HUDEP-2 (cell line): ENCODE results near the gene RAB12.
"Not testable (repeated sequence)": the region's sequence is repeated elsewhere in the genome, so short reads cannot be mapped to it uniquely, and the experiment has no call there.

ENCODE experiments used
- DNase-seq, 76 experiments: peaks; one replicate each; lab custom pipeline; 2025; ENCODE audit not compliant: unreplicated experiment in 76 of 76; lab: John Stamatoyannopoulos, UW

The RAB12 gene, protein sequence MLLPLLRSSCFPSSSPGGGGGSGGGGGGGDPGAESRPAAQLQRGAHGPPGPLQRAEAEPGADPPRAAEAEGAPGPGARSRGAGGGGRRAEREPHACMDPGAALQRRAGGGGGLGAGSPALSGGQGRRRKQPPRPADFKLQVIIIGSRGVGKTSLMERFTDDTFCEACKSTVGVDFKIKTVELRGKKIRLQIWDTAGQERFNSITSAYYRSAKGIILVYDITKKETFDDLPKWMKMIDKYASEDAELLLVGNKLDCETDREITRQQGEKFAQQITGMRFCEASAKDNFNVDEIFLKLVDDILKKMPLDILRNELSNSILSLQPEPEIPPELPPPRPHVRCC

DNA sequence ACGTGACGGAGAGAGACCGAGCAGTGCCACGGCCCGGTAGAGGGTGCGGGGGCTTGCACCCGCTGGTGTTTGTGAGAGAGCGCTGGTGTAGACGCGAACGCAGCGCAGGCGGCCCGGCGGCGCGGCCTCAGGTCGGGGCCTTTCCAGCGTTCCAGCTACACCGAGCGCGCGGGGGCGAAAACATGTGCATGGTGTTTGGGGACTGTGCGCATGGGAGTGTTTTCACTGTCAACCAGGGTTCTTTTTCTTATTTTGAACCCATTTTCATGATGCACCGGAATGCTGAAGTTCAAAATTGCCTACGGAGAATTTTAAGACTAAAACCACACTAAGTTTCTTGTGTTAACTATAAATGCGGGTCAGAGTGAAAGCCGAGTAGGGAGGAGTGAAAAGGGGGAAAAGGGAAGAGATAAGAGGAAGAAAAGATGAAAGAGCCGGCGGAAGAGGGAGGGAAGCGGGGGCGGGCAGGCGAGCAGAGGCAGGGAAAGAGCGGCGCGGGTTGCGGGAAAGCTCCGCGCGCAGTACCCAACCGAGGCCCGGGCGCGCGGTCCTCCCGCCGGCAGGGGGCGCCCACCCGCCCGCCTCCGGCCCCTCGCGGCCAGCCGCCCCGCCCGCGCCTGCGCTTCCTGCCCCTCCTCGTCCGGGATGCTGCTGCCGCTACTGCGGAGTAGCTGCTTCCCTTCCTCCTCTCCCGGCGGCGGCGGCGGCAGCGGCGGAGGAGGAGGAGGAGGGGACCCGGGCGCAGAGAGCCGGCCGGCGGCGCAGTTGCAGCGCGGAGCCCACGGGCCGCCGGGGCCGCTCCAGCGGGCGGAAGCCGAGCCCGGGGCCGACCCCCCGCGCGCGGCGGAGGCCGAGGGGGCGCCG, at the start of gene RAB12:
Gene RAB12 (plus strand): TSS at position 643 of the 864 bp plus-strand sequence. CDS start 3 bp downstream, at position 646.
- DNase-seq, result peak in 67 of 76 experiments; percentile 1 to 85 (median 52)

DNA sequence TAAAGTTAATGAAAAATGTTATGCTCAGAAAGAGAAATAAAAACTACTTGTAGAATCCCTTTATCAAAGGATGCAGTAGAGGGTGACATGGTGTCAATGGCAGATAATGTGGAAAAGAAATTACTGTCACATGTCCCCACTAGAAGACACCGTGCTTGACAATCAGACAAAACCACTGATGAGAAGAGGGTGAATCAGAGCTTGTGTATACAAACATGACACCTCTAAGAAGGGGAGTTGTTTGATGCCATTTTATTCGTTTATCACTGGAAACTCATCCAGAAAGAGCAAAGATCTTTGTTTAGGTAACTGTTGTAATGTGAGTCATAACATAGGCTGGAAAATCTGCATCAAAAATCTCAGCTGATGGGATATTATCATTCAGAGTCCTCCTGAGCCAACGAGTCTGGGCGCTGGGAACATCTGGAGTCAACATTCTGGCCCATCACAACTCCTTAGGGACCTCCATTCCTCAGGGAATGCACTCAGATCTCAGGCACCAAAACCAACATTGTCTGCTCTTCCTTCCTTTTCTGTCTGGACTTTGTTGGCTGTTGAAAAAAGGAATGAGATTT, 49.5 kb upstream of the RAB12 start:
- no peak for DNase-seq

DNA sequence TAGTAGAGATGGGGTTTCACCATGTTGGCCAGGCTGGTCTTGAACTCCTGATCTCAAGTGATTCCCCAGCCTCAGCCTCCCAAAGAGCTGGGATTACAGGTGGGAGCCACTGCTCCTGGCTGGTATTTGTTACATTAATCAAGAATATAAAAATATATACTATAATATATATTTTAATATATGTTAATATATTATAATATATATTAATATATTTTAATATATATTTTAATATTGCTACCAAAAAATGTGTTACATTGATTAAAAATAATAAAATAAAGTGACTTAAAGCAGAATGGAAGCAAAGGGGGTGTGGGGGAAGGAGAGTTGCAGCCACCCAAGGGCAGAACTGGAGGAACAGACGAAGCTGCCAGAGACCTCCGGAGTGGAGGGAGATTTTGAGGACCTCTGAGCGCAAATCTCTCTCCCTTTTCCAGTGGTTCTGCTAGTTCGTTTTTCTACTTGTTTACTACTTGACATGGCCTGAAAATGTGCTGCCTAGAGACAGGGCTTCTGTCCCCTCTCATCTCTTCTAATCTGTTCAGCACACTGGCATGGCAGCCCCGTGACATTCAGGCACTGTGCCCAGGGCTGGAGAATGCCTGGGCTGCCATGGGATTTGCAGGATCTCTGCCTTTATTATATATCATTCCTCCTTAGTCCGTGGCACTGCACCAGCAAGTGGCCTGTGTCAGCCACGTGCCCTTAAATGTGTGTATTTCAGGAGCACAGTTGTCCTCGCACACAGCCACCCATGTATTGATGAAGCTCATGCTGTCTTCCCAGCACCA, 47.9 kb upstream of the RAB12 start:
- DNase-seq, result no peak

DNA sequence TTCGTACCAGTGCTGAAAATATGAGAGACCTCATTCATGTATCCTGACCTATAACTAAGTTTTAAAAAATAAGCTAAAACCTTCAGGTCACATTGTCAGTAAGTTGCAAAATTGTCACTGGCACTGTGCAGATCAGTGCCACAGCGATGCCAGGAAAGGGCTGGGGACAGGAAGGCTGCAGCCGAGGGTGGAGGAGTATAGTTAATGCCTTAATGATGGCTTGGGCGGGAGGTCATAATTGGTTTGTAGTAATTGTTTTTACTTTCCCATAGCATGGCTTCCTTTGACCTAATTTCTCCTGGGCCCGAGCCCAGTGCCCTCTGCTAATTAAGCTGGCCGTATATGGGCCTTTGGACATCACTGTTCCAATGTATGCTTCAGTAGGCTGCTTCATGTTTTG, 47.2 kb upstream of the RAB12 start:
- DNase-seq, result no peak

DNA sequence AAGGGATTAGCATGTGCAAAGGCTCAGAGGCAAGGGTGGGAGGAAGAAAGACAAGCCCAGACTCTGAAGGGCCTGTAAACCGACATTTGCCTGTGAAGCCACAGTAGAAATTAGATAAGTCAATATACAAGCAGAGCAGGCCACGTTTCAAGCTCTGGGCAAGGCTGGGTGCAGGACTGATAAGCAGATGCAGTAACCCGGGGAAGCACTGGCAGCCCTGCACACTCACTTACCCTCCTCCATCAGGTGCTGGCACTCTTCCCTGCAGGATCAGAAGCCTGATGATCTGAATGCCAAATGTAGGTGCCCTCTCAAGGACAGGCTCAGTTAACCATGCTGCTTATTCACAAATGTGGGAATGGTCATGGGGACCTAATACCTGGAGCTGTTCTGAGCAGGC, 46.3 kb upstream of the RAB12 start:
- DNase-seq, result peak in 53 of 76 experiments; percentile 1 to 65 (median 21)

DNA sequence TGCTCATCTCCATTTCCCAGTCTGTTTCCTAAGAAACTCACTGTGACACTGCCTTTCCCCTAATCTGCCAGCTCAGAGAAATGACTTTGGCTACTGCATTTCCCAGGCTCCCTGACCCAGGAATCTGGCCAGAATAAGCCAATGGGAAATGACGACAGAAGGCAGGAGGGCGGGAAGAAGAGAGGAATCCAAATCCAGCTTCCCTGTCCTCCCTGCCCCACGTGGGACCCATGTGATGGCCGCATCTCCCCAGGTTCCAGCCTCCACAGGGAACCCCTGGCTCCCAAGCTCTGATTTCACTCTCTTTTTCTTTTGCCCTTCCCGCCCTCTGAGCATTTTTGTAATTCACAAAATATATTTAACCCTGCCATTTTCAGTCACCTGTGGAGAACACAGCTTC, 37.8 kb upstream of the RAB12 start:
- DNase-seq, result no peak

DNA sequence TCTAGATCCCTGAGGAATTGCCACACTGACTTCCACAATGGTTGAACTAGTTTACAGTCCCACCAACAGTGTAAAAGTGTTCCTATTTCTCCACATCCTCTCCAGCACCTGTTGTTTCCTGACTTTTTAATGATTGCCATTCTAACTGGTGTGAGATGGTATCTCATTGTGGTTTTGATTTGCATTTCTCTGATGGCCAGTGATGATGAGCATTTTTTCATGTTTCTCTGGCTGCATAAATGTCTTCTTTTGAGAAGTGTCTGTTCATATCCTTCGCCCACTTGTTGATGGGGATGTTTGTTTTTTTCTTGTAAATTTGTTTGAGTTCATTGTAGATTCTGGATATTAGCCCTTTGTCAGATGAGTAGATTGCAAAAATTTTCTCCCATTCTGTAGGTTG, 35.5 kb upstream of the RAB12 start:
- DNase-seq, result not testable (repeated sequence)

DNA sequence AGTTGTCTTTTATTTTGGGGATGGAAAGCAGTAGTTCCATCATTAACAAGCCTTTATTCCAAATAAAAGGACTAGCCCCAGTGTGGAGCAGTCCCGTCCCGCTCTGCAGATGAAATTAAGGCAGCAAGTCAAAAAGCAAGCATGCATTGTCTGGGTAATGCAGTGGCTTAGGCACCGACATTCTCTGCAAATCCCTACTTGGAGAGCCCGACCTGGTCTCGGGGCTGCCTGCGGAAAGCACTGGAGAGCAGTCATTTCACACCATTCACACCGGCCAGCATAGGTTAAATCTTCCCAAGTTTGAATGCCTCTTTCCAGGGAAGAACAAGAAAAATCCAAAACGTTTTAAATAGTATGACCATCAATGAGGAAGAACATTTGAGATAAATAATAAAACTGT, 24.4 kb upstream of the RAB12 start:
- DNase-seq, result no peak

DNA sequence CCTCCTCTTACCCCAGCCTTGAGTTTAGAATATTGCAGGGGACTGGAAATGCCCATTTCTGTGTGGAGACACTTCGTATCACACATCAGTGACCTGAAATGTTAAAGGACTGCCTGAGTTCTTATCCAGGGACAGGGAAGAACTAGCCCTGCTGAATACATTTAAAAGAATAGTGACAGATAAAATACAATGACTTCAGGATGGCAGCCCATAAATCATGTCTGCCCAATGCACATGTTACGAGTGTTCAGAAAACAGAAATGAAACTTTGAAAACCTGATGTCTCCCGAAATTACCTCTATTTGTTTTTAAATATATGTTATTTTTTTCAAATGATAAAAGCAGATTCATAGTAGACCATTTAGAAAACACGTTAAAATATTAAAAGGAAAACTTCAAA, 22.3 kb upstream of the RAB12 start:
- DNase-seq, result no peak

DNA sequence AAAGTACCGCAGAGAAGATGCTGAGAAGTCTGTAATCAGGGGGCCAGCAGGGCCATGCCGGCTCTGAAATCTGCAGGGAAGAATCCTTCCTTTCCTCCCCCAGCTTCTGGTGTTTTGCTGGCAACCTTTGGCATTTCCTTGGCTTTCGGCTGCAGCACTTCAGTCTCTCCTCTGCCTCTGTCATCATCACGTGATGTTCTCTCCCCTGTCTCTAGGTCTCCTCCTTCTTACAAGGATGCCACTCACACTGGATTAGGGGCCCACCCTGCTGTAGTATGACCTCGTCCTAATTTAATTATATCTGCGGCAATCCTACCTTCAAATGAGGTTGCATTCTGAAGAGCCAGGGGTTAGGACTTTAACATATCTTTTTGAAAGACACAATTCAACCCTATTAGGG, 13.8 kb upstream of the RAB12 start:
- DNase-seq, result no peak

DNA sequence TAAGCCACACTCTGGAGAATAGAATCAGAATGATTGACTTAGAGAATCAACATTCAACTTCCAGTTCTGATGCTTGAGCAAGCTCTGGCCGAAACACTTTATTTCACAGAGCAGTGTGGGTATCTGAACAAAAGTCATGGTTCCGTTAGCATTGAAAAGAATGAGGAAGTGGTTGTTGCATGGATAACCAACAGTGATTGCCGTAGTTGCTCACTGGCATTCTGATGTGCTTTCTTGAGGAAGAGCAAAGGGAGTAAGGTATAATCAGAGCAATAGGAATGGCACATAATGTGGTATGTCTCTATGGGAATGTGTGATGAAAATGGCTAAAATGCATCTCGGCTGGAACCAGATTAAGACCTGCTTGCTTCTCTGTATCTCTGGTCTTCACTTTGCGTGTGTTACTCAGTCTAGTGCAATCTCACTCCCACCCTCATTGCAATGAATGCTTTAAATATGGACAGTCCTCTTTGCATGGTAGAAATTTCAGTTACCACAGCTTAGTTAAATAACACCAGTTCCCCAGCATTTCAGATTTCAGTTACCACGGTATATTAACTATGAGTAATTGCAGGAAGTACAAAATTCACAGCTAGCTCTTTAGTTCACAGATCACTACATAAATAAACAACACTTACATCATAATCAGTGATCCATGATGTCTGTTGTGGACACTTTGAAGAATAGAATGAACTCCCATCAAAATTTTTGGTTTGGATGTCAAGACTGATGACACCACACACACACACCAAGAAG, 7.8 kb upstream of the RAB12 start:
- no peak for DNase-seq

DNA sequence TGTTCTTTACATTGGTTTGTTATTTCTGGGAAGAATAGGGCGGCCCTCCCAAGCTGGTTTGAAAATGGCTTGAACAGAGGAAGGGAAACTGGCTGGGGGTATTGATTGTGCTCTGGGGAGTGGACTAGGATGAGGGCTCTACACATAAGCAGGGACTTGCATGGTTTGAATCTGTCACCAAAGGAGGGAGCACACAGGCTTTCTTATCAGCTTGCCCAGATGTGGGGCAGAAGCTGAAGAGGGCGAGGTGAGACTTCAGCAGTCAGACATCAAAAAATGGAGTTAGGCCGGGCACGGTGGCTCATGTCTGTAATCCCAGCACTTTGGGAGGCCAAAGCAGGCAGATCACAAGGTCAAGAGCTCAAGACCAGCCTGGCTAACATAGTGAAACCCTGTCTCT, 7.2 kb upstream of the RAB12 start:
- peak in 68 of 76 experiments; percentile 1 to 86 (median 39) for DNase-seq

DNA sequence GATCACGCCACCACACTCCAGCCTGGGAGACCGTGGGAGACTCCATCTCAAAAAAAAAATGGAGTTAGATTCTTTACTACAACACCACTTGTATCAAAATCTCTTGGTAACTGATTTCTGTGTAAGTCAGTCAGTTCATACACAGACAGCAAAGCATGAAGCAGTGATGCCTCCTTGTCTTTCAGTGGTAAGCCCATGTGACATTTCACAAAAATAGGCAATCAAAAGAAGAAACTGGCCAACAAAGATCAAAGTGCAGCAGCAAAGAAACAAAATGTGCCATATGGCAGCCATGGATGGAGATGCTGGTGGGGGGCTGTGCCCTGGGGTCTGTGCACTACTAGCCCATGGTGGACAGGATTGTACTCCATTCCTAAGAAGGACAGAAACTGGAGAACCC, 6.7 kb upstream of the RAB12 start:
- no peak for DNase-seq

DNA sequence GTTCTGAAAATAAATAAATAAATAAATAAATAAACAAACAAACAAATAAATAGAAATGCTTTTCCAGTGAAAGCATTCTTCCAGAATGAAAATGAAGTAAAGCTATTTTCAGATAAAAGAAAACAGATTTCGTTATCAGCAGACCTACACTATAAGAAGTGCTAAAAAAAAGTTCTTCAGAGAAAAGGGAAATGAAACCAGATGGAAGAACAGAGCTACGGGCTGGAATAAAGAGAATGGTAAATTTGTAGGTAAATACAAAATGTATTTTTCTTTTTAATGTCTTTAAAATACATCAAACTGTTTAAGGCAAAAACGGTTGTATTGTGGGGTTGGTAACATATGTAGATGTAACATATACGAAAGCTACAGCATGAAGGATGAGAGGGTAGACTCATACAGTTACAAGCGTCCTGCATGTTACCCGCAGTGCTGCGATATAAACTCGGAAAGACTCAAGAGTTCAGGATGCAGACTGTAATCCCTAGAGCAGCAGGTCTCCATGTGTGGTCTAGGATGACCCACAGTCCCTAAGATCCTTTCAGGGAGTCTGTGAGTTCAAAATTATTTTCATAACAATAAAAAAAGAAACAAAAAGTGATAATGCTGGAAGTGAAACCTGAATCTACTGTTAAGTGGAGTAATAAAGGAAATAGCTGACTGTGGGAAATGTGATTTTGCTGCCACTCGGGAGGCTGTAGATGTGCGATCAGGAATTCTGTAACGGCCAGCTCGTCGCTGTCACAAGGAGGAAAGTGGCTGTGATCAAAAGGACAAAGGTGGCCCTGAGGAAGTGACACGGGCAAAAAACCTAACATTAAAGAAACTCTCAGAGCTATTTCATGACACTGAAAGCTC, 5.3 kb upstream of the RAB12 start:
- no peak for DNase-seq

DNA sequence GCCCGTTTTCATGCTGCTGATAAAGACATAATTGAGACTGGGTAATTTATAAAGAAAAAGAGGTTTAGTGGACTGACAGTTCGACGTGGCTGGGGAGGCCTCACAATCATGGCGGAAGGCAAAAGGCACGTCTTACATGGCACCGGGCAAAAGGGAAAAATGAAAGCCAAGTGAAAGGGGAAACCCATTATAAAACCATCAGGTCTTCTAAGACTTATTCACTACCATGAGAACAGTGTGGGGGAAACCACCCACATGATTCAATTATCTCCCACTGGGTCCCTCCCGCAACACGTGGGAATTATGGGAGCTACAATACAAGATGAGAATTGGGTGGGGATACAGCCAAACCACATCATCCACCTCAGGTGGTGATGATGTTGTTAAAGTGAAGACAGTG, 3.3 kb upstream of the RAB12 start:
- DNase-seq, result no peak

DNA sequence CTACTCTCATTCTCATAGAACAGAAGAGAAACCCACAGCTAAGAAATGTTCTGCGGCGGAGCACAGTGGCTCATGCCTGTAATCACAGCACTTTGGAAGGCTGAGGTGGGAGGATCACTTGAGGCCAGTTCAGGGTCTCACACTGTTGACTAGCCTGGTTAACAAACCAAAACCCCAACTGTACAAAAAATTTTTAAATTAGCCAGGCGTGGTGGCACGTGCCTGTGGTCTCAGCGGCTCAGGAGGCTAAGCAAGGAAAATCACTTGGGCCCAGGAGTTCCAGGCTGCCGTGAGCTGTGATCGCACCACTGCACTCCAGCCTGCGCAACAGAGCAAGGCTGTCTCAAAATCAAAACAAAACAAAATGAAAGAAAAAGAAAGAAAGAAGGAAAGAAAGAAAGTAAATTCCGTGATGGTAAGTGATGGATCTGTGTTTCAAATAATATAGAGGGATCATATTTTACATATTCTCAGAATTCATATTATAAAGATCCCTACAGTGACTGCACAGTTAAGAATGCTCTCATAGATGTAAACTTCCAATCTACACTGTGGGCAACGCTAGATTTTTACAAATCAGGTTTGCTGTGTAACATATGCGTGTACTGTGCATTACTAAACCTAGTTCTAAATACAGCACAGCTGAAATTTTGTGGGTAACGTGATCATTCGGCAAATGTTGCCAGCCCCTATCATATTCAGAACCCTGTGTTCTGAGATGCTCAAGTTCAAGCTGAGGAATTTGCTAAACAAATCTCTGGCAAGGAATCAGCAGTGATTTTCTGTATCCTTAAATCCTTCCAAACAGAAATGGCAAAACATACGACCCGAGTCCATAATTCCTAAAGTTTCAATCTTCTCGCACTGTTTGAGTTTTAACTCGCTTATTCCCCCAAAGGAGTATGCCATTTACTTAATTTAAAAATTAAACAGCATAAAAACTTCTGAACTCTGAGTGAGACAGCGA, 1.2 kb upstream of the RAB12 start:
- no peak for DNase-seq

DNA sequence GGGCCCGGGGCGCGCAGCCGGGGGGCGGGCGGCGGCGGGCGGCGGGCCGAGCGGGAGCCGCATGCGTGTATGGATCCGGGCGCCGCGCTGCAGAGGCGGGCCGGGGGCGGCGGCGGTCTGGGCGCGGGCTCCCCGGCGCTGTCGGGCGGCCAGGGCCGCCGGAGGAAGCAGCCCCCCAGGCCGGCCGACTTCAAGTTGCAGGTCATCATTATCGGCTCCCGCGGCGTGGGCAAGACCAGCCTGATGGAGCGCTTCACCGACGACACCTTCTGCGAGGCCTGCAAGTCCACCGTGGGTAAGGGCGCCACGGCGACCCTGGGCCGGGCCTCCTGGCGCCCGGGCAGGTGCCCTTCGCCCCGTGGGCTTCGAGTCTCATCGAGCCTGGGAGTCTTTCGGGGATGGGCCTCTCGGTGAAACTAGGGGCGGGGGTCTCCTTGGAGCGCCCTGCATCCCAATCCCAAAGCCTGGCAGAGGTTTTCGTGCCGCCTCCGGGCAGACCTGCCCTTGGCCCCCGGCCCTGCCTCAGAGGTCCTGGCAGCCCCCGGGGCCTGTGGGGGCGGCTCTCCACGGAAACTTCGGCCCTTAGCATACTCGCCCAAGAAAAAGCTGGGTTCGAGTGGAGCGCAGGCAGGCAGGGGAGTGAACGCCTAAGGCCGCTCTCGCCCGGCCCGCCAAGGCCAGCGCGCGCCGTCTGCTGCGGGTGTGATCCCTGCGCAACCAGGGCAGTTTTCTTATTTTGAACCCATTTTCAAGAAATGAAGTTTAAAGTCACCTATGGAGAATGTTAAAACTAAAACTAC, 622 bp downstream of the RAB12 start:
- DNase-seq, result peak in 9 of 76 experiments; percentile 1 to 52 (median 13)
